Fibroblast of lung (primary cell): ENCODE results near the gene A2M.

ENCODE experiments used
- CTCF ChIP-seq, 2 donors: IDR thresholded peaks in 1 of 2; conservative IDR thresholded peaks in 1 of 2; 1 replicate in 1 of 2; 2 replicates in 1 of 2; pipeline ENCODE4 v1.5.1; 2011 to 2012; ENCODE audit warnings: low read length in 2 of 2, control low read depth in 1 of 2, inconsistent platforms in 1 of 2, low read depth in 1 of 2, mild to moderate bottlenecking in 1 of 2
- EZH2 ChIP-seq: IDR thresholded peaks from 2 replicates; pipeline ENCODE4 v1.5.1; 2012; ENCODE audit warnings: low read length, control low read depth, mild to moderate bottlenecking; ENCODE audit errors: missing control alignments

GRCh38 chr12:9163392-9163791, 47.7 kb upstream of the A2M start:
- TF ChIP-seq CTCF (conservative IDR thresholded peaks at IDR 0.05 in 1 of 2, IDR thresholded peaks at IDR 0.05 in 1 of 2; ENCODE audit: low read depth in 1 of 2, low read length in 2 of 2) (no peak), EZH2 (no peak)
